Measurements from ENCODE around the gene ZNF253.

GRCh38 chr19:19938449-19938848, 72.8 kb downstream of the ZNF253 start:
- TF ChIP-seq CTCF (conservative IDR thresholded peaks at IDR 0.05) (no peak), ZFX (IDR thresholded peaks at IDR 0.05) (no peak)

All from C4-2B (cell line).